ENCODE results near the gene NUP98. TPM values are rescaled to one million over a fixed set of nuclear protein-coding genes. Genes with fewer than 3 reads are reported as not detected.

The NUP98 gene
- total RNA-seq, 1 donor from 2014 or later, result 80.5 TPM

DNA sequence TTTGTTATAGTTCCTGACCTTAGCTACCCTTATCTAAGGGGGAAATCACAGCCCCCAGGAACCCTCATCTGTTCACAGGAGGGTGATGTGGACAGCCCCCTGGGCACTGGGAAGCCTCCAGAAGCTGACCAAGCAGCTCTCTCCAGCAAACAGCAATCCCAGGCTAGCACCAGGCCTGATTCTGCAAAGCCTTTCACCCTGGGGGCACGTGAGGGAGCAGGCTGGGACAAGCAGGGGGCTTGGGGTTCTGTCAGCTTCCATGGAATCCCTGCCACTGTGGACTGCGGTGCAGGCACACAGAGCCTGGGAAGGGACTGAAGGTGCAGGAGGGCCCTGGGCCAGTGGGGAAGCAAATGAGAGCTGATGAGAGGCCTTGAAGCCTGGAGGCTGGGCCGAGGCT, 13.1 kb upstream of the NUP98 start:
- Histone ChIP-seq H3K4me3 (no peak overlapping the region), H3K27me3 (no peaks in the 10 kb centered on the region), H3K27ac (no peak overlapping the region), H3K36me3 (no peaks in the 10 kb centered on the region), H3K4me1 (peaks cover 13% of the 10 kb centered on the region), H3K9me3 (no peaks in the 10 kb centered on the region)
- no peak for TF ChIP-seq CTCF (IDR thresholded peaks at IDR 0.05)
- DNase-seq, result no peak
- intact Hi-C loops (cut with DNase I), result no loop called here
- no peak for ATAC-seq

- Histone ChIP-seq H3K4me1 (peaks cover 13% of the 10 kb centered on the region), H3K9me3 (no peaks in the 10 kb centered on the region), H3K27me3 (no peaks in the 10 kb centered on the region), H3K4me3 (no peak overlapping the region), H3K27ac (no peak overlapping the region), H3K36me3 (no peaks in the 10 kb centered on the region)
- intact Hi-C loops (cut with DNase I), result no loop called here
- ATAC-seq (no peak), DNase-seq (no peak)
- no peak for TF ChIP-seq CTCF (IDR thresholded peaks at IDR 0.05)
Measured at GRCh38 chr11:3809624-3809928, 12.2 kb upstream of the NUP98 start.

DNA sequence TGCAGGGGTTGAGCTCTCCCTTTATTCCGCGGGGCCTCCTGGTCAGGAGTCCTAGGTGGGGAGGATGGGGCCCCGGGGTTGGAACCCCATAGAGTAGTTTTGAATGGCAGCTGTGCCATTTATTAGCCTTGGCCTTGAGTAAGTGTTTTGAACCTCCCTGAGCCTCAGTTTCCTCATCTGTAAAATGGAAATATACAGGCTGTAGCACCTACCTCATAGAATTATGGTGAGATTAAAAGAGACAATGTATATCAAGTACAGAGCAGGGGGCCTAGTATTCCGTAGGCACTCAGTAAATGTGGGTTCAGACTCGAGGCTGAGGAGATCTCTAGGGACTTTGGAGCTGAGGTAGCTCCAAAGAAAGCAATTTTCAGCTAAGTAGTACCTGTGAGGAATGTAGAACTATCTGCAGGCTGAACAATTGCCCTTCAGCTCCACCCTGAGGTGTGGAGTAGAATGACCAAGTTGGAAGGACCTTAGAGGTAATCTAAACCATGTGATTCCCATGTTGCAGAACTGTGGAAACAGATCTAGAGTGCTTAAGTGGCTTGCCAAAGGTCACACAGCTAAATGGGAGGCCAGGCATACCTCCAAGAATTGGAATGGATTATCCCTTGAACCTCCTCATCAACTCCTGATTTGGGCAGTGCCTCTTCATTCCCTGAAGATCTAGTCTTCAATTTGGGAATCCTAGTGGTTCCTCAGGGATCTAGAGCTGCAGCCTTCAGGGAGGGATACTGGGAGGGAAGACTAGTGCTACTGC, 11.7 kb upstream of the NUP98 start:
- H3K4me1 ChIP-seq, result peaks cover 13% of the 10 kb centered on the region
- intact Hi-C loops (cut with DNase I), result no loop called here
- peak overlapping the region; percentile 75 for H3K4me3 ChIP-seq
- DNase-seq (no peak), ATAC-seq (peak; percentile 90)
- H3K36me3 ChIP-seq, result no peaks in the 10 kb centered on the region
- H3K27ac ChIP-seq, result peak overlapping the region; percentile 67
- no peaks in the 10 kb centered on the region for H3K9me3 ChIP-seq
- peak; percentile 46 for TF ChIP-seq CTCF (IDR thresholded peaks at IDR 0.05)
- no peaks in the 10 kb centered on the region for H3K27me3 ChIP-seq

DNA sequence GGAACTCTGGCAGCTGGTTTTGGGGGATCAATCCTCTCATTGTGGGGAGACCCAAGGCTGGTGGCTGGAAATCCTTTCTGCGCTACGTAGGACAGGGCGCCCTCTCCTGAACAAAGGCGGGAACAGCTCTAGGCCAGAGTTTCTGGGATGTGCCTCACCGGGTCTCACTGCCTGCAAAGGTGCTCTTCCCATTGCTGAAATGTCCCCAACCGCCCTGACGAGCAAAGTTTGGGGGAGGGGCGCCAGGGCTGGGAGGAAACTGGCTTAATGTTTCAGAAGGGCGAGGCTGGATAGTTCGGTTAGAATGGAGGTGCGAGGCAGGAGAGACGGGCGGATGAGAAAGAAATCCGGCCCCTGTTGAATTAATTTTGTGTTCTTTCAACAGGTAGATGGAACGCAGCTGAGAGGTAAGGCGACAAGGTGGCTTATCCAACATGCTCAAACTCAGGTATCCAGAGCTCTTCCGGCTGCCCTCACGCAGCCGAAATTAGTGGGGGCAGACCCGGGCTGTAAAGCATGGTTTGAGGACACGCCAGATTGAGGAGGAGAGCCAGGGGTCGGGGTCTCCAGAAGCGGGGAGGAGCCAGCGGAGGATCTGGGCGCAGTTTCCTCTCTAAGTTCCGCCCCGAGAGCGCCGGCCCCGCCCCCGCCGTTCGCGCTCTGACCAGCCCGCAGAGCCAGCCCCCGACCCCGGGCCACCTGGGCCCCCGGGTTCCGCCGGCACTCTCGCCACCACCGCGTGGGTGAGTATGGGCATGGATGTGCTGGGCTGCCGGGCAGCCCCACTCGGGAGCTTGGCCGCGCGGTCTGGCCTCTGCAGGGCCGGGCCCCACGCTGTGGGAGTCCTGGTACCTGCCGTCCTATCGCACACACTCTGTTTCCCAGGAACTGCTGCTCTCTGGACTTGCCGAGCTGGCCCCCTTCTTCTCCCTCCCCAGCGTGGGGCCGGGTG, 10.8 kb upstream of the NUP98 start, which contains the start of gene PGAP2:
Gene PGAP2, plus strand, starts transcription at position 652 of the 952 bp plus-strand sequence. CDS start 2,700 bp downstream, outside the sequence.
- intact Hi-C loops (cut with DNase I), result no loop called here
- ATAC-seq (peak; percentile 84), DNase-seq (peak; percentile 87)
- Histone ChIP-seq H3K4me3 (peak within 1 kb of the TSS; percentile 75), H3K9me3 (no peaks in the 10 kb centered on the region), H3K36me3 (no peaks in the 10 kb centered on the region), H3K4me1 (peaks cover 13% of the 10 kb centered on the region), H3K27ac (peak within 1 kb of the TSS; percentile 67), H3K27me3 (no peaks in the 10 kb centered on the region)
- TF ChIP-seq CTCF (IDR thresholded peaks at IDR 0.05), result peak; percentile 73

DNA sequence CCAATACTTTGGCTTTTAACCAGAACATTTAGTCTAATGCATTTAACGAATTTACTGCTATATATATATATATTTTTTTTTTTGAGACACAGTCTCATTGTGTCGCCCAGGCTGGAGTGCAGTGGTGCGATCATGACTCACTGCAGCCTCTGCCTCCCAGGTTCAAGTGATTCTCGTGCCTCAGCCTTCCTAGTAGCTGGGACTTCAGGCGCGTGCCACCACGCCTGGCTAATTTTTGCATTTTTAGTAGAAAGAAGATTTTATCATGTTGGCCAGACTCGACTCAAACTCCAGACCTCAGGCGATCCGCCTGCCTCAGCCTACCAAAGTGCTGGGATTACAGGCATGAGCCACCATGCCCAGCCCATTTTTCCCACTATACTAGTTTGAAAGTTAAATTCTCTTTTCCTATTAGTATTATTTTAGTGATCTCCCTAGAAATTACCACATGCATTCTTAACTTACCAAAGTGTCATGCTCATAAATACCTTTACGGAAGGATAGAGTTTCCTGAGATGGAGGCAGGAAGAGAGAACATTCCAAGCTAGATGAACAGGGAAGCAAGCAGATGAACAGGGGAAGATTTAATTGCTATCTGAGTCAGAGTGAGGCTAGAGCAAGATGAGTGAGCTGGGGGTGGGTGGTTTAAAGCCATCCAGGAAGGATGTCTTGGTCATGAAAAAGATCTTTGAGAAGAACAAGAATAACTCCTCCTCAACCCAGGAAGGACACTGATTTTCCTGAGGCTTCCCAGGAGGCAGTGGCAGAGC, 6.6 kb upstream of the NUP98 start:
- no peak for TF ChIP-seq CTCF (IDR thresholded peaks at IDR 0.05)
- H3K4me1 ChIP-seq, result peaks cover 4% of the 10 kb centered on the region
- intact Hi-C loops (cut with DNase I), result no loop called here
- DNase-seq, result peak; percentile 21
- H3K27ac ChIP-seq, result no peak overlapping the region
- H3K27me3 ChIP-seq, result no peaks in the 10 kb centered on the region
- H3K36me3 ChIP-seq, result no peaks in the 10 kb centered on the region
- no peak overlapping the region for H3K4me3 ChIP-seq
- H3K9me3 ChIP-seq, result no peaks in the 10 kb centered on the region
- ATAC-seq, result no peak
